ENCODE data around the gene TRAPPC6A. TPM values are rescaled to one million over a fixed set of nuclear protein-coding genes. Genes with fewer than 3 reads are reported as not detected.

TRAPPC6A gene
- total and polyA plus RNA-seq, 2 experiments from 2014 or later = 29.4 to 74.7 TPM

- H3K27ac ChIP-seq (ENCODE audit: low read depth) = no peak overlapping the region
- Mint-ChIP-seq H3K27ac (no peak overlapping the region), H3K9me3 (no peaks in the 10 kb centered on the region; the same call in 2 of the 3 replicates), H3K27me3 (ENCODE audit: insufficient read depth, low read depth, poor library complexity) (peaks cover 33% of the 10 kb centered on the region), H3K36me3 (ENCODE audit: low read depth) (peaks cover 4% of the 10 kb centered on the region; the same call in 1 of the 3 replicates), H3K4me3 (no peak overlapping the region), H3K4me1 (peaks cover 11% of the 10 kb centered on the region)
- no peak overlapping the region for H3K4me3 ChIP-seq
- no peaks in the 10 kb centered on the region for H3F3A ChIP-seq (replicated peaks; ENCODE audit: low read depth)
- no peaks in the 10 kb centered on the region for H3K9me2 ChIP-seq (ENCODE audit: insufficient read depth)
- no peaks in the 10 kb centered on the region for H3K36me3 ChIP-seq (ENCODE audit: insufficient read depth)
- no peak overlapping the region for H3K4me2 ChIP-seq
- H3K27me3 ChIP-seq (ENCODE audit: insufficient read depth) = peaks cover 37% of the 10 kb centered on the region
- H2AFZ ChIP-seq = no peak overlapping the region
- H3K4me1 ChIP-seq (ENCODE audit: insufficient read depth) = peaks cover 24% of the 10 kb centered on the region
- H3K79me2 ChIP-seq (replicated peaks; ENCODE audit: insufficient read depth) = no peaks in the 10 kb centered on the region
- TF ChIP-seq CREB1 (CRISPR knock-in tag; IDR thresholded peaks at IDR 0.05; ENCODE audit: low read depth) (no peak), ZNF331 (CRISPR knock-in tag; IDR thresholded peaks at IDR 0.05; ENCODE audit: low read depth) (no peak), EZH2 (IDR thresholded peaks at IDR 0.05; ENCODE audit: low read depth, unreplicated experiment) (no peak), ETS1 (IDR thresholded peaks at IDR 0.05) (no peak), EZH2phosphoT487 (IDR thresholded peaks at IDR 0.05; ENCODE audit: unreplicated experiment) (no peak), POLR2AphosphoS5 (IDR thresholded peaks at IDR 0.05; ENCODE audit: low read depth) (no peak), ZNF462 (CRISPR knock-in tag; IDR thresholded peaks at IDR 0.05) (no peak), STAT1 (IDR thresholded peaks at IDR 0.05; ENCODE audit: unreplicated experiment) (no peak), NANOG (IDR thresholded peaks at IDR 0.05; ENCODE audit: borderline replicate concordance) (no peak), JUNB (IDR thresholded peaks at IDR 0.05; ENCODE audit: unreplicated experiment) (no peak), REST (IDR thresholded peaks at IDR 0.05; ENCODE audit: unreplicated experiment) (no peak), ZNF114 (CRISPR knock-in tag; IDR thresholded peaks at IDR 0.05) (no peak)
- TF ChIP-seq, protein P1, sequence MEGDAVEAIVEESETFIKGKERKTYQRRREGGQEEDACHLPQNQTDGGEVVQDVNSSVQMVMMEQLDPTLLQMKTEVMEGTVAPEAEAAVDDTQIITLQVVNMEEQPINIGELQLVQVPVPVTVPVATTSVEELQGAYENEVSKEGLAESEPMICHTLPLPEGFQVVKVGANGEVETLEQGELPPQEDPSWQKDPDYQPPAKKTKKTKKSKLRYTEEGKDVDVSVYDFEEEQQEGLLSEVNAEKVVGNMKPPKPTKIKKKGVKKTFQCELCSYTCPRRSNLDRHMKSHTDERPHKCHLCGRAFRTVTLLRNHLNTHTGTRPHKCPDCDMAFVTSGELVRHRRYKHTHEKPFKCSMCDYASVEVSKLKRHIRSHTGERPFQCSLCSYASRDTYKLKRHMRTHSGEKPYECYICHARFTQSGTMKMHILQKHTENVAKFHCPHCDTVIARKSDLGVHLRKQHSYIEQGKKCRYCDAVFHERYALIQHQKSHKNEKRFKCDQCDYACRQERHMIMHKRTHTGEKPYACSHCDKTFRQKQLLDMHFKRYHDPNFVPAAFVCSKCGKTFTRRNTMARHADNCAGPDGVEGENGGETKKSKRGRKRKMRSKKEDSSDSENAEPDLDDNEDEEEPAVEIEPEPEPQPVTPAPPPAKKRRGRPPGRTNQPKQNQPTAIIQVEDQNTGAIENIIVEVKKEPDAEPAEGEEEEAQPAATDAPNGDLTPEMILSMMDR (conservative IDR thresholded peaks at IDR 0.05; ENCODE audit: low read depth in 2 of 2) = no peak
- no peaks in the 10 kb centered on the region for H4K20me1 ChIP-seq (replicated peaks; ENCODE audit: insufficient read depth)
- DNase-seq (ENCODE audit: low spot score) (peak; percentile 24), ATAC-seq (no peak)
These were observed 35.0 kb upstream of the TRAPPC6A start for GRCh38 chr19:45213031-45213430.
